Endothelial cell of umbilical vein (primary cell): ENCODE data around the gene GTF2H2C_2.
"Not testable (repeated sequence)": the region's sequence is repeated elsewhere in the genome, so short reads cannot be mapped to it uniquely, and the experiment has no call there.

Experiments
- BruUV-seq: library from RNA; stranded (reverse); fragments of 400-500 nt; replicated peaks from 2 replicates; lab custom pipeline; 2021; lab: Mats Ljungman, UMichigan
- CTCF ChIA-PET: fragments of 300-600, 350-600 bp; sonication (Branson Sonifier 250); formaldehyde crosslinking; loops from one replicate; lab custom pipeline; 2021; ENCODE audit warnings: antibody characterized with exemption, inconsistent platforms; lab: Charles Lee
- POLR2A ChIA-PET: fragments of 300-600, 350-600 bp; sonication (Branson Sonifier 250); formaldehyde crosslinking; loops from one replicate; lab custom pipeline; 2021; ENCODE audit warnings: antibody characterized with exemption, inconsistent platforms; lab: Charles Lee
- DNase-seq: peaks from one replicate; pipeline ENCODE4 v3.0.0-alpha.2; 2011; ENCODE audit warnings: low read depth, low spot score
- FAIRE-seq: peaks from 2 replicates; lab custom pipeline; 2011; peaks lifted over from hg19 to GRCh38; lab: Jason Lieb, UNC
- H2AFZ ChIP-seq: 2 replicates; pipeline ENCODE4 v1.6.0; 2012; ENCODE audit warnings: low read depth, low read length, control low read depth, inconsistent platforms
- H3K27ac ChIP-seq: 2 replicates; pipeline ENCODE4 v1.5.1; 2011; ENCODE audit warnings: low read depth, mild to moderate bottlenecking, control low read depth, low read length, moderate library complexity; ENCODE audit not compliant: insufficient read depth
- H3K27me3 ChIP-seq, 2 experiments: 2 replicates each; pipeline versions ENCODE4 v1.6.0 to v1.6.1; 2011; ENCODE audit warnings: low read length in 2 of 2, mixed read lengths in 1 of 2; ENCODE audit not compliant: control insufficient read depth in 2 of 2, insufficient read depth in 2 of 2
- H3K36me3 ChIP-seq, 2 experiments: 2 replicates in 1 of 2; 3 replicates in 1 of 2; pipeline ENCODE4 v1.5.1; 2011; ENCODE audit warnings: low read length in 2 of 2, mild to moderate bottlenecking in 1 of 2, moderate library complexity in 1 of 2; ENCODE audit not compliant: control insufficient read depth in 2 of 2, insufficient read depth in 2 of 2; ENCODE audit errors: extremely low read depth in 1 of 2
- H3K4me1 ChIP-seq: 3 replicates; pipeline ENCODE4 v1.5.1; 2011; ENCODE audit warnings: mild to moderate bottlenecking, low read length; ENCODE audit not compliant: control insufficient read depth, insufficient read depth; ENCODE audit errors: extremely low read depth
- H3K4me2 ChIP-seq: 2 replicates; pipeline ENCODE4 v1.6.1; 2011; ENCODE audit warnings: low read length, control low read depth, mixed read lengths; ENCODE audit not compliant: insufficient read depth
- H3K4me3 ChIP-seq, 3 experiments: fragments of 200-600 bp in 1 of 3; sonication (generic), shearing (Covaris generic) in 1 of 3; replicated peaks in 1 of 3; 2 replicates each; pipeline ENCODE4 v1.5.1; 2011 to 2016; ENCODE audit warnings: control low read depth in 3 of 3, low read length in 3 of 3, mild to moderate bottlenecking in 2 of 3, inconsistent platforms in 1 of 3, low read depth in 1 of 3, moderate library complexity in 1 of 3; ENCODE audit not compliant: insufficient read depth in 1 of 3
- H3K79me2 ChIP-seq: 2 replicates; pipeline ENCODE4 v1.6.0; 2012; ENCODE audit warnings: low read length, inconsistent platforms; ENCODE audit not compliant: control insufficient read depth, insufficient read depth
- H3K9ac ChIP-seq: replicated peaks from 2 replicates; pipeline ENCODE3; 2011; ENCODE audit warnings: low read length, control low read depth; ENCODE audit not compliant: insufficient read depth; ENCODE audit errors: extremely low read depth
- H3K9me1 ChIP-seq: replicated peaks from 3 replicates; pipeline ENCODE4 v1.6.0; 2011; ENCODE audit warnings: mild to moderate bottlenecking, low read length; ENCODE audit not compliant: control insufficient read depth, insufficient read depth; ENCODE audit errors: extremely low read depth
- H3K9me3 ChIP-seq: replicated peaks from 2 replicates; pipeline ENCODE4 v1.5.1; 2012; ENCODE audit warnings: low read length, inconsistent platforms; ENCODE audit not compliant: control insufficient read depth, insufficient read depth
- H4K20me1 ChIP-seq: replicated peaks from 2 replicates; pipeline ENCODE3; 2011; ENCODE audit warnings: mild to moderate bottlenecking, low read length; ENCODE audit not compliant: control insufficient read depth, insufficient read depth; ENCODE audit errors: extremely low read depth
- dilution Hi-C: fragments of 300-500 bp; cut with MboI; formaldehyde crosslinking; loops from one replicate; pipeline ENCODE4 v1.15.0; 2019; ENCODE audit warnings: low sequenced_read_pairs; ENCODE audit not compliant: extremely low pct_ligation_motif_present
- intact Hi-C: fragments of 100-400 bp; cut with micrococcal nuclease; formaldehyde crosslinking; loops from one replicate; pipeline ENCODE4 v1.10.0; 2022

GTF2H2C_2 gene

DNA sequence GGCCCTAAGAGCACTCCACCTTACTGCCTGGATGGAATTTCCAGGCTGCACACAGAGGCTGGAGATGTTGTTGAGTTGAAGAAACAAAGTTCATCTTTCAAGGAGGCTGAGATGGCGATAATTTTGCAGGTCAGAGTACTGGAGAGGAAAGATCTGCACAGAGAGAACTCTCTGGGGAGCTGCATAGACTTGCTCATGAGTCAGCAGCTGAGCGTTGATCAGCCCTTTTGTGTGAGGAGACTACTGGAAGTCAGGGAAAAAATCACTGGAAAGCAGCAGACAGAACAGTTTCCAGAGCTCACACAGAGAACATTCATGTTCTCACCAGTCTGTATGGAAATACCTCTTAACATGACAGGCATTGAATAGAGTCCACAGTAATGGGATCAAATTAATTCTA lies 23.4 kb downstream of the GTF2H2C_2 start:
- POLR2A ChIA-PET, H3K79me2 ChIP-seq, H3K4me2 ChIP-seq, H4K20me1 ChIP-seq, intact Hi-C loops, H3K4me3 ChIP-seq, DNase-seq, H3K4me1 ChIP-seq, H3K9me1 ChIP-seq, H3K9me3 ChIP-seq, CTCF ChIA-PET, H2AFZ ChIP-seq, dilution Hi-C loops, H3K27me3 ChIP-seq, H3K36me3 ChIP-seq, BruUV-seq, H3K27ac ChIP-seq, H3K9ac ChIP-seq, FAIRE-seq: not testable (repeated sequence)

DNA sequence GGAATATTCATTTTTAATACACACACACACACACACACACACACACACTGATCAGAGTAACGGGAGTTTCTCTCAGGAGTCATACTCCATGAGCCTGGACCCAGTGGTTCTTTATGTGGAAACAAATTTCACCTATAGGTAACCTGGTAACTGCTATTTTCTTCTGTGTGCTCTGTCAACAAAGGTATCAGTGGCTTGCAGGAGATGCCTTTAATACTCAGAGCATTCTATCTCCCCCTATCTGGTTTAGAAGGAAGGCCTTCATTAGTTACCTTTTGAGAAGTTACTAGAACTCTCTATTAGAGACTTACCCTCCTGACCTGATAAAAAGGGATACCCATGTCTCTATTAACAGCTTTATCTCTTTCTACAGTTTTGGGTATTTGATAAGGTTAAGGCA lies 34.4 kb downstream of the GTF2H2C_2 start:
- H3K27ac ChIP-seq, H3K36me3 ChIP-seq, BruUV-seq, dilution Hi-C loops, DNase-seq, H3K9me1 ChIP-seq, H3K4me2 ChIP-seq, H2AFZ ChIP-seq, H3K4me3 ChIP-seq, H3K4me1 ChIP-seq, CTCF ChIA-PET, H4K20me1 ChIP-seq, FAIRE-seq, intact Hi-C loops, H3K27me3 ChIP-seq, POLR2A ChIA-PET, H3K9ac ChIP-seq, H3K9me3 ChIP-seq, H3K79me2 ChIP-seq: not testable (repeated sequence)

DNA sequence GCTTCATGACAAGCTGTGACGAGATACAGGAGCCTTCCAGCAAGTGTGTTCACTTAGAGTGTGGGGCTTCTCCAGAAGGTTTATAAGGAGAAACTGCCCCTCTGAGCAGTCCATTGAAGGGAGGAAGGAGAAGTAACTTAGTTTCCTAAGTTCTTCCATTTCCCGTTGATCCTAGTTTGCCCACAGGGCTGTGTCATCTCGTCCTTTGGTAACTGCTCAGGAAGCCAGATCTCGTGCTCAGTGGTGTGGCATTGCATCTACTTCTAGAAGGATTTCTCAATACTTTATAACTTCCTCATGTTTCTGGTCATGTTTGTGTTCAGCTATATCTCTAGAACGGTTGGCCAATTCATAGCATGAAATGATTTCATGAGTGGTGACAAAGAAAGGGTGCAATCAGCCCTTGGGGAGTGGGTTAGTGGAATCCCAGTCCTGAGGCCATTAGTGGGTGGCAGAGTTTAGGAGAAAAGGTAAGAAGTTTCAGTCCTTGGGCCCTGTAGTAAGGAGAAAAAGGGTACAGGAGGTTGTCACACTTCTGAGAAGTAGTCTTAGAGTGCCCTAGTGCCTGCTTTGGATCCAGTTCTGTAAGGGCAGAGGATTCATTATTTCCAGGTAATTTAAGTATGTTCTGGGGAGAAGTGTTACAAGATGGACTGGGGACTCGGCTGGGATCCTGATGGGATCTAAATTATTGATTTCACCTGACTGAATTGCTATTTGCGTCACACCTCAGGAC lies 36.2 kb downstream of the GTF2H2C_2 start:
- H3K9me3 ChIP-seq, CTCF ChIA-PET, H3K27me3 ChIP-seq, H3K4me1 ChIP-seq, dilution Hi-C loops, H3K27ac ChIP-seq, H4K20me1 ChIP-seq, H2AFZ ChIP-seq, H3K4me3 ChIP-seq, H3K4me2 ChIP-seq, intact Hi-C loops, POLR2A ChIA-PET, H3K36me3 ChIP-seq, H3K9me1 ChIP-seq, H3K9ac ChIP-seq, BruUV-seq, DNase-seq, FAIRE-seq, H3K79me2 ChIP-seq: not testable (repeated sequence)

DNA sequence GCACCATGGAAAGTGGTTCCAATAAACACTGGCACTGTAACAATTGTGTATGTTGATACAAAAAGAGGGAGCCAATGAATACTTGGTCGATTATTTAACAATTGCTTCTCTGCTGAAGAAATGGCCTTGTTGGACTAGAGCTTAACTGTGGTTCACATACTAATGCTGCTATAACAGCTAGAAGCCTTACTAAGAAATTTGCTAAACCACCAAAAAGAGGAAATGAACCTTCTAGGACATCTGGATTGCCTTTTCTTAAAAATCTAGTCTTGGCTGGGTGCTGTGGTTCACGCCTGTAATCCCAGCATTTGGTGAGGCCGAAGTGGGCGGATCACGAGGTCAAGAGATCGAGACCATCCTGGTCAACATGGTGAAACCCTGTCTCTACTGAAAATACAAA lies 41.9 kb downstream of the GTF2H2C_2 start:
- H3K79me2 ChIP-seq, H3K4me1 ChIP-seq, H3K9ac ChIP-seq, dilution Hi-C loops, CTCF ChIA-PET, H3K9me1 ChIP-seq, H4K20me1 ChIP-seq, H3K4me3 ChIP-seq, H3K27ac ChIP-seq, H3K4me2 ChIP-seq, POLR2A ChIA-PET, BruUV-seq, FAIRE-seq, DNase-seq, H3K36me3 ChIP-seq, H2AFZ ChIP-seq, H3K27me3 ChIP-seq, intact Hi-C loops, H3K9me3 ChIP-seq: not testable (repeated sequence)
